GM13976 (cell line): Measurements from ENCODE around the gene DENND2D.

Experiments
- DNase-seq: peaks from one replicate; pipeline ENCODE4 v3.0.0; 2012; ENCODE audit warnings: low spot score
- in situ Hi-C: fragments of 300-500 bp; cut with MboI; formaldehyde crosslinking; loops from one replicate; pipeline ENCODE4 v1.12.0; 2022; ENCODE audit warnings: low sequenced_read_pairs, mixed read lengths, inconsistent platforms; ENCODE audit not compliant: unreplicated experiment
- TF ChIP-seq, protein P1 (sequence below): IDR thresholded peaks from 2 replicates; pipeline ENCODE4 v1.5.1; 2012; ENCODE audit warnings: borderline replicate concordance, mild to moderate bottlenecking; ENCODE audit not compliant: insufficient read depth; ENCODE audit errors: extremely low read depth, missing control alignments, control extremely low read depth

DENND2D gene

GRCh38 chr1:111200802-111201161 is 336 bp upstream of the DENND2D start:
- DNase-seq = no peak
- in situ Hi-C loops = loop anchor here (25.0 kb wide), 1 partner anchor 412 kb away; the partner anchor contains the start of gene RAP1A
- TF ChIP-seq, protein P1, sequence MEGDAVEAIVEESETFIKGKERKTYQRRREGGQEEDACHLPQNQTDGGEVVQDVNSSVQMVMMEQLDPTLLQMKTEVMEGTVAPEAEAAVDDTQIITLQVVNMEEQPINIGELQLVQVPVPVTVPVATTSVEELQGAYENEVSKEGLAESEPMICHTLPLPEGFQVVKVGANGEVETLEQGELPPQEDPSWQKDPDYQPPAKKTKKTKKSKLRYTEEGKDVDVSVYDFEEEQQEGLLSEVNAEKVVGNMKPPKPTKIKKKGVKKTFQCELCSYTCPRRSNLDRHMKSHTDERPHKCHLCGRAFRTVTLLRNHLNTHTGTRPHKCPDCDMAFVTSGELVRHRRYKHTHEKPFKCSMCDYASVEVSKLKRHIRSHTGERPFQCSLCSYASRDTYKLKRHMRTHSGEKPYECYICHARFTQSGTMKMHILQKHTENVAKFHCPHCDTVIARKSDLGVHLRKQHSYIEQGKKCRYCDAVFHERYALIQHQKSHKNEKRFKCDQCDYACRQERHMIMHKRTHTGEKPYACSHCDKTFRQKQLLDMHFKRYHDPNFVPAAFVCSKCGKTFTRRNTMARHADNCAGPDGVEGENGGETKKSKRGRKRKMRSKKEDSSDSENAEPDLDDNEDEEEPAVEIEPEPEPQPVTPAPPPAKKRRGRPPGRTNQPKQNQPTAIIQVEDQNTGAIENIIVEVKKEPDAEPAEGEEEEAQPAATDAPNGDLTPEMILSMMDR = no peak

DNA sequence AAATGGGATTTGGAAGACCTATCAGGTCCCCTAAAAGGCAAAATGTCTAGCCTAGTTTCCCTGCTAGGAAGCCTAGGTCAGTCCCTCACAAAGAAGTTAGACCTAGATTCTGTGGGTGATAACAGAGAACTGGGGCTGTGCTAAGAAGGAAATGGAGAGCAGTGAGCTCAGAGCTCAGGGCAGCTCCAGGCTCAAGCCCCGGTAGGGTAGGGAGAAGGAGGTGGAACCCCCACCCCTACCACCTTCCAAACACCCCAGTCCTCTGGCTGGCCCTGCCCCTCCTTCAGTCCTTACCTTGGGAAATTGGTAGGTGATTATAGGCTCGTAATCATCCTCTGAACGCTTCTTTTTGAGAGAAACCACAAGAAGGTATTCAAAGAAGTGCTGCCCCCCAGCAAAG is 1.1 kb downstream of the DENND2D start:
- in situ Hi-C loops = no loop called here
- TF ChIP-seq, protein P1 = no peak
- no peak for DNase-seq

GRCh38 chr1:111198836-111199235 is 1.6 kb downstream of the DENND2D start:
- TF ChIP-seq, protein P1 = no peak
- no peak for DNase-seq
- in situ Hi-C loops = no loop called here

- in situ Hi-C loops = no loop called here
- TF ChIP-seq, protein P1 = peak; percentile 59
- peak; percentile 60 for DNase-seq
Observed at GRCh38 chr1:111197598-111198284, 2.7 kb downstream of the DENND2D start.

- TF ChIP-seq, protein P1 = no peak
- no peak for DNase-seq
- in situ Hi-C loops = no loop called here
Observed at GRCh38 chr1:111196213-111196612, 4.2 kb downstream of the DENND2D start.

- TF ChIP-seq, protein P1 = no peak
- DNase-seq = no peak
- in situ Hi-C loops = no loop called here
Observed at GRCh38 chr1:111195002-111195684, 5.3 kb downstream of the DENND2D start.
